Uterus (tissue), 2 donors: ENCODE data around the gene FASLG.

Source experiments
- CTCF ChIP-seq, 4 experiments: fragments of 200-600 bp in 2 of 4; fragments of 450-650 bp in 2 of 4; sonication (generic) in 2 of 4; IDR thresholded peaks; one replicate each; pipeline ENCODE4 v1.5.1; 2016 to 2019; ENCODE audit warnings: antibody characterized with exemption in 4 of 4, mild to moderate bottlenecking in 2 of 4, moderate library complexity in 1 of 4
- POLR2A ChIP-seq, 2 donors: fragments of 450-650 bp; IDR thresholded peaks; one replicate each; pipeline ENCODE4 v1.6.1; 2016; ENCODE audit warnings: antibody characterized with exemption in 2 of 2, mild to moderate bottlenecking in 1 of 2, moderate library complexity in 1 of 2

- TF ChIP-seq CTCF (IDR thresholded peaks at IDR 0.05) = no peak
- TF ChIP-seq POLR2A (IDR thresholded peaks at IDR 0.05) = no peak
Measured at GRCh38 chr1:172638885-172639831, 19.7 kb upstream of the FASLG start.
